HG02970 (cell line): ENCODE measurements around the gene DND1.
A peak's percentile ranks its signal among the peaks of the same experiment; 100 is the strongest.
"Not testable (repeated sequence)": the region's sequence is repeated elsewhere in the genome, so short reads cannot be mapped to it uniquely, and the experiment has no call there.

ENCODE experiments used
- ATAC-seq: cut with Tn5 transposase; IDR thresholded peaks from one replicate; pipeline ENCODE4 v1.9.1; 2021; ENCODE audit warnings: mild to moderate bottlenecking, moderate library complexity, moderate number of reproducible peaks; ENCODE audit not compliant: unreplicated experiment, low FRiP score

Gene DND1

GRCh38 chr5:140673187-140673976 lies at the start of gene DND1:
TSS of gene DND1 (minus strand) at chr5:140673576. CDS start at chr5:140673542, 34 bp downstream.
- ATAC-seq: no peak

- ATAC-seq: not testable (repeated sequence)
Observed at GRCh38 chr5:140721395-140721794, 48.0 kb upstream of the DND1 start.

- ATAC-seq: not testable (repeated sequence)
Observed at GRCh38 chr5:140720738-140721137, 47.4 kb upstream of the DND1 start.

GRCh38 chr5:140718266-140718592 lies 44.9 kb upstream of the DND1 start:
- ATAC-seq: no peak

GRCh38 chr5:140716238-140716637 lies 42.9 kb upstream of the DND1 start:
- not testable (repeated sequence) for ATAC-seq

- no peak for ATAC-seq
Observed at GRCh38 chr5:140713562-140714094, 40.3 kb upstream of the DND1 start.

- ATAC-seq: no peak
Observed at GRCh38 chr5:140711794-140712193, 38.4 kb upstream of the DND1 start.

- peak; percentile 94 for ATAC-seq
Observed at GRCh38 chr5:140710899-140711552, 37.6 kb upstream of the DND1 start.

GRCh38 chr5:140708787-140709186 lies 35.4 kb upstream of the DND1 start:
- ATAC-seq: not testable (repeated sequence)

- ATAC-seq: no peak
Observed at GRCh38 chr5:140707812-140708211, 34.4 kb upstream of the DND1 start.

- peak; percentile 98 for ATAC-seq
Observed at GRCh38 chr5:140700177-140701144, 27.1 kb upstream of the DND1 start, which contains the start of gene ZMAT2. TSS of gene ZMAT2 (plus strand) at chr5:140700447. CDS start at chr5:140700461, 14 bp downstream.

GRCh38 chr5:140696891-140697492 lies 23.6 kb upstream of the DND1 start:
- ATAC-seq: no peak

- no peak for ATAC-seq
Observed at GRCh38 chr5:140694276-140694675, 20.9 kb upstream of the DND1 start.

- ATAC-seq: peak; percentile 95
Observed at GRCh38 chr5:140690941-140691924, 17.9 kb upstream of the DND1 start, which contains the start of the genes HARS1 and HARS2. TSS of gene HARS1 (minus strand) at chr5:140691370. CDS start at chr5:140691304, 66 bp downstream. TSS of gene HARS2 (plus strand) at chr5:140691455. CDS start at chr5:140691649, 194 bp downstream.

- no peak for ATAC-seq
Observed at GRCh38 chr5:140690376-140690932, 17.1 kb upstream of the DND1 start.

- no peak for ATAC-seq
Observed at GRCh38 chr5:140678993-140679392, 5.6 kb upstream of the DND1 start.

GRCh38 chr5:140677947-140678346 lies 4.6 kb upstream of the DND1 start:
- ATAC-seq: no peak

- ATAC-seq: no peak
Observed at GRCh38 chr5:140674629-140675028, 1.3 kb upstream of the DND1 start.
